Stimulated activated CD4-positive, alpha-beta T cell treated with anti-CD3 and anti-CD28 coated beads, Interleukin-12 subunit alpha, Interleukin-12 subunit beta, amount 100 ng/mL, for 4 hours (primary cell): ENCODE results near the gene RNF213.

Experiments used
- DNase-seq: peaks from one replicate; pipeline ENCODE4 v3.0.0-alpha.2; 2020

RNF213 gene

GRCh38 chr17:80353718-80354275, 93.1 kb downstream of the RNF213 start:
- DNase-seq = no peak

GRCh38 chr17:80354336-80354735, 93.7 kb downstream of the RNF213 start:
- DNase-seq = no peak

GRCh38 chr17:80356231-80356856, 95.7 kb downstream of the RNF213 start:
- DNase-seq = no peak

- no peak for DNase-seq
Observed at GRCh38 chr17:80358131-80358530, 97.5 kb downstream of the RNF213 start.

GRCh38 chr17:80358861-80359260, 98.2 kb downstream of the RNF213 start:
- no peak for DNase-seq

- DNase-seq = no peak
Observed at GRCh38 chr17:80359422-80360110, 98.9 kb downstream of the RNF213 start.

- no peak for DNase-seq
Observed at GRCh38 chr17:80360396-80360795, 99.7 kb downstream of the RNF213 start.

- no peak for DNase-seq
Observed at GRCh38 chr17:80361495-80362220, 101.0 kb downstream of the RNF213 start.

- no peak for DNase-seq
Observed at GRCh38 chr17:80362428-80363119, 101.9 kb downstream of the RNF213 start.

- DNase-seq = no peak
Observed at GRCh38 chr17:80363120-80363515, 102.5 kb downstream of the RNF213 start.

- no peak for DNase-seq
Observed at GRCh38 chr17:80363518-80364090, 103.0 kb downstream of the RNF213 start.

- no peak for DNase-seq
Observed at GRCh38 chr17:80364091-80364691, 103.5 kb downstream of the RNF213 start.

- no peak for DNase-seq
Observed at GRCh38 chr17:80365001-80365965, 104.6 kb downstream of the RNF213 start.

GRCh38 chr17:80365983-80366382, 105.3 kb downstream of the RNF213 start:
- no peak for DNase-seq

- no peak for DNase-seq
Observed at GRCh38 chr17:80367503-80367902, 106.9 kb downstream of the RNF213 start.

GRCh38 chr17:80371196-80371595, 110.5 kb downstream of the RNF213 start:
- DNase-seq = no peak

- no peak for DNase-seq
Observed at GRCh38 chr17:80372456-80372855, 111.8 kb downstream of the RNF213 start.

- no peak for DNase-seq
Observed at GRCh38 chr17:80372922-80373570, 112.4 kb downstream of the RNF213 start.

- DNase-seq = no peak
Observed at GRCh38 chr17:80374039-80374731, 113.5 kb downstream of the RNF213 start.
